ENCODE data around the gene LGMN. TPM values are rescaled to one million over a fixed set of nuclear protein-coding genes. Genes with fewer than 3 reads are reported as not detected.

LGMN gene
- total and polyA plus RNA-seq, 8 donors, result 75.4 to 251 (median 97.1) TPM

DNA sequence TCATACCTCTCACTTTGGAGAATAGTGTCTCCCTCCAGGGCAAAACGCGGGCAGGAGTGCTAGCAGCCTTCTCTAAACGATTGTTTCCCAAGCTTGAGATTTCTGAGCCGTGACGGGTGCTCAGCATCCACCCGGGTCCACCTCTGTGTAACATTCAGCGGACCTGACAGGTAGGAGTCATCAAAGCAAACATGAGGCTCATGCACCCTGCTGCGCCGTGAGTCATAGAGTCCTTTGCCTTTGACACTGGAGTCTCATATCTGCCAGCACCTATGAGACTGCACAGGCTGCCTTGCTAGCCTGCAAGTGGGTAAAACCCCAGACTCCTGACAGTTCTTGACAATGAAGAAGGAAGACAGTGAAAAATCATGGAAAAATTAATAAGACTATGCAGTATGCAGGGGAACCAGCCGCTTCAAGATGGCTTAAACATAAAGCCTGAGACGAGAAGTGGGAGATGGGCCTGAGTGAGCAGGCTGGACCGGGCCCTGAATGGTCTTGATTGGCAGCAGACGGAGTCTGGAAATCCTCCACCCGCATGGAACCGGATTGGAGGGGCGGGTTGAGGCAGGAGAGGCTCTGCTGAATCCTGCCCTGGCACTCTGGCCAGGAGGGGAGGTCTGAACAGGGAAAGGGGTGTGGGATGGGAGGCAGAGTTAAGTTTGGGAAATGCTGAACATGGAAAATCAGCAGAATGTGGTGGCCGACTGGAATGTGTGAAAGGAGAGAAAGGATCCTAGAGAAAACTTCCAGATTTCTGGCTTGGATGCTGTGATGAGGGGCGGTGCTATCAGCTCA lies 54.2 kb downstream of the LGMN start:
- DNase-seq, result no peak

GRCh38 chr14:92692822-92693226 lies 55.6 kb downstream of the LGMN start:
- ATAC-seq (peak; percentile 49), DNase-seq (peak in 3 of 4 donors; percentile 67 to 85 (median 81))
- no peaks in the 10 kb centered on the region for H3K9me3 ChIP-seq
- TF ChIP-seq, protein P1, sequence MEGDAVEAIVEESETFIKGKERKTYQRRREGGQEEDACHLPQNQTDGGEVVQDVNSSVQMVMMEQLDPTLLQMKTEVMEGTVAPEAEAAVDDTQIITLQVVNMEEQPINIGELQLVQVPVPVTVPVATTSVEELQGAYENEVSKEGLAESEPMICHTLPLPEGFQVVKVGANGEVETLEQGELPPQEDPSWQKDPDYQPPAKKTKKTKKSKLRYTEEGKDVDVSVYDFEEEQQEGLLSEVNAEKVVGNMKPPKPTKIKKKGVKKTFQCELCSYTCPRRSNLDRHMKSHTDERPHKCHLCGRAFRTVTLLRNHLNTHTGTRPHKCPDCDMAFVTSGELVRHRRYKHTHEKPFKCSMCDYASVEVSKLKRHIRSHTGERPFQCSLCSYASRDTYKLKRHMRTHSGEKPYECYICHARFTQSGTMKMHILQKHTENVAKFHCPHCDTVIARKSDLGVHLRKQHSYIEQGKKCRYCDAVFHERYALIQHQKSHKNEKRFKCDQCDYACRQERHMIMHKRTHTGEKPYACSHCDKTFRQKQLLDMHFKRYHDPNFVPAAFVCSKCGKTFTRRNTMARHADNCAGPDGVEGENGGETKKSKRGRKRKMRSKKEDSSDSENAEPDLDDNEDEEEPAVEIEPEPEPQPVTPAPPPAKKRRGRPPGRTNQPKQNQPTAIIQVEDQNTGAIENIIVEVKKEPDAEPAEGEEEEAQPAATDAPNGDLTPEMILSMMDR (IDR thresholded peaks at IDR 0.05), result no peak
- peaks cover 0 to 29% of the 10 kb centered on the region in 2 donors for H3K36me3 ChIP-seq
- intact Hi-C loops (cut with DNase I), result no loop called here
- no peak overlapping the region for H3K4me3 ChIP-seq
- peak overlapping the region; percentile 13 to 46 for H3K27ac ChIP-seq
- H3K27me3 ChIP-seq, result no peaks in the 10 kb centered on the region
- H3K4me1 ChIP-seq, result peaks cover 16 to 24% of the 10 kb centered on the region in 2 donors

More for the DNA sequence above, 54.2 kb downstream of the LGMN start:
- Histone ChIP-seq H3K4me1 (peaks cover 16 to 28% of the 10 kb centered on the region in 2 donors), H3K9me3 (no peaks in the 10 kb centered on the region), H3K27ac (peak overlapping the region in 1 of 2 donors; percentile 26), H3K27me3 (no peaks in the 10 kb centered on the region), H3K36me3 (peaks cover 0 to 16% of the 10 kb centered on the region in 2 donors), H3K4me3 (no peak overlapping the region)
- TF ChIP-seq, protein P1 (IDR thresholded peaks at IDR 0.05), result no peak
- intact Hi-C loops (cut with DNase I), result no loop called here
- peak; percentile 13 for ATAC-seq

DNA sequence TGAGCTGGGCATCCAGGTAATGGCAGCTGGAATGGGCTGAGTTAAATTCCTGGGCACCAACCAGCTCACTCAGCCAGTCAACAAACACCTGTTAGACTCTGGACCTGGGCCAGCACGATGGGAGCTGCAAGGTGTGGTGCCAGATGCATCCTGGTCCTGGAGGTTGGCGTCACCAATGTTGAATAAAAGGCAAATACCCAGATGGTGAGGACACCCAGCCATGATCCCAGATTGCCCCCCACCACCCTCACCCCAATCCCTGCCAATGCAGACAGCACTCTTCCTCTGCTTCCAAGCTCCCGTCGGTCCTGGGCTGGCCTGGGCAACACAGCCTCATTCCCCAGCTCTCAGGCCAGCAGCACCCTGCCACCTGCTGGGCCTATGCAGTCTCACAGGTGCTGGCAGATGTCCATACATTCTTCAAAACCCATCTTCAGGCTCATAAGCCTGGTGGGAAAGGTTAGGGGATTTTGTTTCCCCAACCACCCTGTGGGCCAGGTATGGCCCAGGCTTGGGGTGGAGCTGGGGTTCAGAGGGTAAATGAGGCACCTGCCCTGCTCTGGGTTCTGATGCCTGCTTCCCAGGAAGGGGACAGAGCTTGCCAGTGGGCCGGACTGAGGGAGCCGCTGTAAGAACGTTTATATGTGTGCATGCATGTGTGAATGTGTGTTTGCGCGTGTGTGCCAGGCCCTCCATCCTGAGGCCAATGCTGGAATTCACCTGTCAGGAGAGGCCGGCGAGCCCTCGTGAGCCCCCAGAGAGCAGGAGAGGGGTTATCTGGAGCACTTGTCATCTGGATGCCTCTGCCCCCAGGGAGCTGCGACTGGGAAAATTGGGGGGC lies 58.0 kb downstream of the LGMN start:
- TF ChIP-seq, protein P1 (IDR thresholded peaks at IDR 0.05), result peak; percentile 25 to 29
- peak; percentile 15 for ATAC-seq

DNA sequence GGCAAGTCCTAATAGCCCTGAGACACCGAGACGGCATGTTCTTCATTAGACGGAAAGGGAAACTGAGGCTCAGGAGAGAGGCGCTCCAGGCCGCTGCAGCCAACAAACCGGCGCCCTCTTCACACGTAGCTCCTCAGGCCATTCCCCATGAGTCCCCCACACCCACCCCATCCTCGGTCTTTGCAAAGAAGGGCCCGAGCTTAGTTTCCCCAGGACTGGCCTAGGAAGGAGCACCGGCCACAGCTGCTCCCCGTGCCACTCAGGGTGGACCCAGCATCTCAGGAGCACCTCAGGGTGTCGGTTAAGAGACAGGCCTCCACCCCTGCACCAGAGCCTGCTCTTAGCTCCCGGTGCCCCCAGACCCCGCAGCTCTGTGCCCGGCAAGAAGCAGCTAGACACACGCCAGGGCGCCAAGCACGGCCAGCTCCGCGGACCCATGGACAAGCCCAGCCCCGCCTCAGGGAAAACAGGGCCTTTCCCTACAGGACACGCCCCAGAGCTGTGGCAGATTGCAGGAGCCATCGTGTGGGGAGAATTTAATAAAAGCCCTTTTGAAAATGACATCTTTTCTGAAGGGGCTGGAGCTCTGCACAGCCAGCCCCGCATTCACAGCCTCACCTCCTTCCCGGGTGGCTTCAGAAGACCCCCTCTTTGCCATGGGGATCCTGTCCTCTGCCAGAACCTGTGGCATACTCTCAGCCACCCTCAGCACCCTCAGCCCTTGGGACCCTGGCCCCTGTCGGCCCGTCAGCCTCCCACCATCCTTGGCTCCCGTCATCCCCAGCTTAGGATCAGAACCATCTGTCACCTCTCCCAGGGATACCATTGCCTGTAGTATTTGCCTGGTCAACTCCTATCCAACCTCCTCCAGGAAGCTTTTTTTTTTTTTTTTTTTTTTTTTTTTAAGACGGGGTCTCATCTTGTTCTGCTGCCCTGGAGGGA lies 59.7 kb downstream of the LGMN start:
- H3K27ac ChIP-seq, result no peak overlapping the region
- H3K9me3 ChIP-seq, result no peaks in the 10 kb centered on the region
- H3K27me3 ChIP-seq, result no peaks in the 10 kb centered on the region
- H3K36me3 ChIP-seq, result peaks cover 0 to 70% of the 10 kb centered on the region in 2 donors
- ATAC-seq (no peak), DNase-seq (no peak)
- TF ChIP-seq, protein P1 (IDR thresholded peaks at IDR 0.05), result no peak
- H3K4me1 ChIP-seq, result peaks cover 16 to 19% of the 10 kb centered on the region in 2 donors
- intact Hi-C loops (cut with DNase I), result loop anchor here in 1 of 2 donors (10.0 kb wide), 1 partner anchor 554 kb away; no protein-coding TSS in a partner anchor
- H3K4me3 ChIP-seq, result peak overlapping the region in 1 of 2 donors; percentile 43

More for the DNA sequence above, 58.0 kb downstream of the LGMN start:
- intact Hi-C loops (cut with DNase I), result no loop called here
- H3K9me3 ChIP-seq, result no peaks in the 10 kb centered on the region
- H3K4me1 ChIP-seq, result peaks cover 16 to 19% of the 10 kb centered on the region in 2 donors
- H3K27me3 ChIP-seq, result no peaks in the 10 kb centered on the region
- H3K4me3 ChIP-seq, result no peak overlapping the region
- no peak overlapping the region for H3K27ac ChIP-seq
- H3K36me3 ChIP-seq, result peaks cover 0 to 54% of the 10 kb centered on the region in 2 donors
- no peak for DNase-seq
